ENCODE measurements around the gene SULT2B1. TPM values are rescaled to one million over a fixed set of nuclear protein-coding genes. Genes with fewer than 3 reads are reported as not detected.

Gene SULT2B1
- total RNA-seq, 1 experiment from 2014 or later = not detected

GRCh38 chr19:48512504-48513288, 39.3 kb upstream of the SULT2B1 start:
- no peak for DNase-seq (ENCODE audit: unreplicated experiment)
- H3K36me3 Mint-ChIP-seq (ENCODE audit: insufficient read depth, unreplicated experiment) = peaks cover 7% of the 10 kb centered on the region
- POLR2A ChIA-PET = interaction anchor here (0.7 kb wide), 1 partner anchor 126 kb away, joined by 3 read pairs; no protein-coding TSS in a partner anchor
- H3K27me3 Mint-ChIP-seq (ENCODE audit: insufficient read depth, unreplicated experiment) = no peaks in the 10 kb centered on the region
- H3K27ac Mint-ChIP-seq (ENCODE audit: low read depth, unreplicated experiment) = no peak overlapping the region
- no peaks in the 10 kb centered on the region for H3K4me1 Mint-ChIP-seq (ENCODE audit: insufficient read depth, unreplicated experiment)
- CTCF ChIA-PET = interaction anchor here (2.4 kb wide), 1 partner anchor 71 kb away, joined by 11 read pairs; no protein-coding TSS in a partner anchor
- no TSS peak for BruUV-seq (replicated peaks)
- H3K9me3 Mint-ChIP-seq (ENCODE audit: unreplicated experiment) = no peaks in the 10 kb centered on the region
- no peak overlapping the region for H3K4me3 Mint-ChIP-seq (ENCODE audit: unreplicated experiment)
- intact Hi-C loops (cut with micrococcal nuclease) = no loop called here
- TF ChIP-seq CTCF (IDR thresholded peaks at IDR 0.05; ENCODE audit: unreplicated experiment) = no peak

GRCh38 chr19:48513289-48514122, 38.5 kb upstream of the SULT2B1 start:
- no peak for TF ChIP-seq CTCF (IDR thresholded peaks at IDR 0.05; ENCODE audit: unreplicated experiment)
- Mint-ChIP-seq H3K36me3 (ENCODE audit: insufficient read depth, unreplicated experiment) (peaks cover 7% of the 10 kb centered on the region), H3K9me3 (ENCODE audit: unreplicated experiment) (no peaks in the 10 kb centered on the region), H3K27ac (ENCODE audit: low read depth, unreplicated experiment) (no peak overlapping the region), H3K27me3 (ENCODE audit: insufficient read depth, unreplicated experiment) (no peaks in the 10 kb centered on the region), H3K4me1 (ENCODE audit: insufficient read depth, unreplicated experiment) (no peaks in the 10 kb centered on the region), H3K4me3 (ENCODE audit: unreplicated experiment) (no peak overlapping the region)
- peak; percentile 78 for DNase-seq (ENCODE audit: unreplicated experiment)
- ChIA-PET POLR2A (interaction anchor here (0.6 to 1.1 kb wide), 4 partner anchors 11 to 645 kb away, joined by 3 to 6 read pairs (median 3); no protein-coding TSS in a partner anchor), CTCF (interaction anchor here (0.6 to 2.4 kb wide), 2 partner anchors 71 to 169 kb away, joined by 3 to 11 read pairs; no protein-coding TSS in a partner anchor)
- no TSS peak for BruUV-seq (replicated peaks)
- intact Hi-C loops (cut with micrococcal nuclease) = no loop called here

GRCh38 chr19:48514123-48514458, 37.9 kb upstream of the SULT2B1 start:
- H3K4me3 Mint-ChIP-seq (ENCODE audit: unreplicated experiment) = no peak overlapping the region
- no peak for DNase-seq (ENCODE audit: unreplicated experiment)
- H3K27me3 Mint-ChIP-seq (ENCODE audit: insufficient read depth, unreplicated experiment) = no peaks in the 10 kb centered on the region
- no peaks in the 10 kb centered on the region for H3K9me3 Mint-ChIP-seq (ENCODE audit: unreplicated experiment)
- POLR2A ChIA-PET = interaction anchor here (0.6 to 1.1 kb wide), 3 partner anchors 10 to 644 kb away, joined by 3 to 6 read pairs (median 3); no protein-coding TSS in a partner anchor
- H3K27ac Mint-ChIP-seq (ENCODE audit: low read depth, unreplicated experiment) = no peak overlapping the region
- intact Hi-C loops (cut with micrococcal nuclease) = no loop called here
- H3K4me1 Mint-ChIP-seq (ENCODE audit: insufficient read depth, unreplicated experiment) = no peaks in the 10 kb centered on the region
- no TSS peak for BruUV-seq (replicated peaks)
- peaks cover 7% of the 10 kb centered on the region for H3K36me3 Mint-ChIP-seq (ENCODE audit: insufficient read depth, unreplicated experiment)
- CTCF ChIA-PET = interaction anchor here (2.4 kb wide), 1 partner anchor 70 kb away, joined by 11 read pairs; no protein-coding TSS in a partner anchor
- TF ChIP-seq CTCF (IDR thresholded peaks at IDR 0.05; ENCODE audit: unreplicated experiment) = no peak

GRCh38 chr19:48516536-48516935, 35.4 kb upstream of the SULT2B1 start:
- Mint-ChIP-seq H3K27ac (ENCODE audit: low read depth, unreplicated experiment) (no peak overlapping the region), H3K4me3 (ENCODE audit: unreplicated experiment) (no peak overlapping the region), H3K27me3 (ENCODE audit: insufficient read depth, unreplicated experiment) (no peaks in the 10 kb centered on the region), H3K36me3 (ENCODE audit: insufficient read depth, unreplicated experiment) (peaks cover 11% of the 10 kb centered on the region), H3K9me3 (ENCODE audit: unreplicated experiment) (no peaks in the 10 kb centered on the region), H3K4me1 (ENCODE audit: insufficient read depth, unreplicated experiment) (no peaks in the 10 kb centered on the region)
- BruUV-seq (replicated peaks) = no TSS peak
- intact Hi-C loops (cut with micrococcal nuclease) = no loop called here
- ChIA-PET CTCF (interaction anchor here (0.8 to 1.3 kb wide), 3 partner anchors 10 to 481 kb away, joined by 3 to 5 read pairs (median 4); no protein-coding TSS in a partner anchor), POLR2A (interaction anchor here (1.0 kb wide), 1 partner anchor 40 kb away, joined by 3 read pairs; no protein-coding TSS in a partner anchor)
- DNase-seq (ENCODE audit: unreplicated experiment) = no peak
- TF ChIP-seq CTCF (IDR thresholded peaks at IDR 0.05; ENCODE audit: unreplicated experiment) = no peak

All from MCF 10A (cell line).